ENCODE results near the gene NDUFC2. TPM values are rescaled to one million over a fixed set of nuclear protein-coding genes. Genes with fewer than 3 reads are reported as not detected.
"Not testable (repeated sequence)": the region's sequence is repeated elsewhere in the genome, so short reads cannot be mapped to it uniquely, and the experiment has no call there.

NDUFC2 gene
- total and polyA plus RNA-seq, 7 donors, result 55.9 to 246 (median 109) TPM

DNA sequence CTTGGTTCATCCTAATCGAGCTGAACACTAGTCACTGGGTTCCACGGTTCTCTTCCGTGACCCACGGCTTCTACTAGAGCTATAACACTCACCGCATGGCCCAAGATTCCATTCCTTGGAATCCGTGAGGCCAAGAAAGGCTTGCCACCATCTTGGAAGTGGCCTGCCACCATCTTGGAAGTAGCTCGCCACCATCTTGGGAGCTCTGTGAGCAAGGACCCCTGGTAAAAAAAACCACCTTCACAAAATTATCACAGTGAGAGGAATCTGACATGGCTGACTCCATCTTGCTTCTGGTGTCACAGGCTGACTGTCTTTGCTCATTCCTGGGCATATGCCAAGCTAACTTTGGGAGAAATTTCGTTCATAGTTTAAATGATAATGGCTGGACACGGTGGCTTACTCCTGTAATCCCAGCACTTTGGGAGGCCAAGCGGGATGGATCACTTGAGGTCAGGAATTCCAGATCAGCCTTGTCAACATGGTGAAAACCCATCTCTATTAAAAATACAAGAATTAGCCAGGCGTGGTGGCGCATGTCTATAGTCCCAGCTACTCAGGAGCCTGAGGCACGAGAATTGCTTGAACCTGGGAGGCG is 37.7 kb downstream of the NDUFC2 start:
- Histone ChIP-seq H3K36me3 (no peaks in the 10 kb centered on the region), H3K27ac (no peak overlapping the region), H3K4me3 (no peak overlapping the region), H3K4me1 (peaks cover 0 to 33% (median 23%) of the 10 kb centered on the region in 4 donors), H3K27me3 (no peaks in the 10 kb centered on the region), H3K9me3 (no peaks in the 10 kb centered on the region)
- no peak for TF ChIP-seq EP300 (IDR thresholded peaks at IDR 0.05)
- TF ChIP-seq, protein P1, sequence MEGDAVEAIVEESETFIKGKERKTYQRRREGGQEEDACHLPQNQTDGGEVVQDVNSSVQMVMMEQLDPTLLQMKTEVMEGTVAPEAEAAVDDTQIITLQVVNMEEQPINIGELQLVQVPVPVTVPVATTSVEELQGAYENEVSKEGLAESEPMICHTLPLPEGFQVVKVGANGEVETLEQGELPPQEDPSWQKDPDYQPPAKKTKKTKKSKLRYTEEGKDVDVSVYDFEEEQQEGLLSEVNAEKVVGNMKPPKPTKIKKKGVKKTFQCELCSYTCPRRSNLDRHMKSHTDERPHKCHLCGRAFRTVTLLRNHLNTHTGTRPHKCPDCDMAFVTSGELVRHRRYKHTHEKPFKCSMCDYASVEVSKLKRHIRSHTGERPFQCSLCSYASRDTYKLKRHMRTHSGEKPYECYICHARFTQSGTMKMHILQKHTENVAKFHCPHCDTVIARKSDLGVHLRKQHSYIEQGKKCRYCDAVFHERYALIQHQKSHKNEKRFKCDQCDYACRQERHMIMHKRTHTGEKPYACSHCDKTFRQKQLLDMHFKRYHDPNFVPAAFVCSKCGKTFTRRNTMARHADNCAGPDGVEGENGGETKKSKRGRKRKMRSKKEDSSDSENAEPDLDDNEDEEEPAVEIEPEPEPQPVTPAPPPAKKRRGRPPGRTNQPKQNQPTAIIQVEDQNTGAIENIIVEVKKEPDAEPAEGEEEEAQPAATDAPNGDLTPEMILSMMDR (IDR thresholded peaks at IDR 0.05), result no peak
- intact Hi-C loops (cut with DNase I), result no loop called here
- no peak for DNase-seq
- 96 to 97% methylated on average over 14 of the region's 14 CpGs for WGBS, 2 donors

DNA sequence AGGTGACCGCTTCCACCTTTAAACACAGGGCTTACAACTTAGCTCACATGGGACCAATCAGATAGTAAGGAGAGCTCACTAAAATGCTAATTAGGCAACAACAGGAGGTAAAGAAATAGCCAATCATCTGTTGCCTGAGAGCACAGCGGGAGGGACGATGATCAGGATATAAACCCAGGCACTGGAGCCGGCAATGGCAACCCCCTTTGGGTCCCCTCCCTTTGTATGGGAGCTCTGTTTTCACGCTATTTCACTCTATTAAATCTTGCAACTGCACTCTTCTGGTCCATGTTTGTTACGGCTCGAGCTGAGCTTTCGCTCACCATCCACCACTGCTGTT is 38.3 kb downstream of the NDUFC2 start:
- H3K27ac ChIP-seq; H3K27me3 ChIP-seq; H3K36me3 ChIP-seq; DNase-seq; H3K9me3 ChIP-seq; intact Hi-C loops (cut with DNase I); H3K4me3 ChIP-seq: not testable (repeated sequence)
- WGBS, 2 donors, result 97% methylated on average over 8 of the region's 8 CpGs
- H3K4me1 ChIP-seq, result peaks cover 0 to 33% (median 21%) of the 10 kb centered on the region in 4 donors

DNA sequence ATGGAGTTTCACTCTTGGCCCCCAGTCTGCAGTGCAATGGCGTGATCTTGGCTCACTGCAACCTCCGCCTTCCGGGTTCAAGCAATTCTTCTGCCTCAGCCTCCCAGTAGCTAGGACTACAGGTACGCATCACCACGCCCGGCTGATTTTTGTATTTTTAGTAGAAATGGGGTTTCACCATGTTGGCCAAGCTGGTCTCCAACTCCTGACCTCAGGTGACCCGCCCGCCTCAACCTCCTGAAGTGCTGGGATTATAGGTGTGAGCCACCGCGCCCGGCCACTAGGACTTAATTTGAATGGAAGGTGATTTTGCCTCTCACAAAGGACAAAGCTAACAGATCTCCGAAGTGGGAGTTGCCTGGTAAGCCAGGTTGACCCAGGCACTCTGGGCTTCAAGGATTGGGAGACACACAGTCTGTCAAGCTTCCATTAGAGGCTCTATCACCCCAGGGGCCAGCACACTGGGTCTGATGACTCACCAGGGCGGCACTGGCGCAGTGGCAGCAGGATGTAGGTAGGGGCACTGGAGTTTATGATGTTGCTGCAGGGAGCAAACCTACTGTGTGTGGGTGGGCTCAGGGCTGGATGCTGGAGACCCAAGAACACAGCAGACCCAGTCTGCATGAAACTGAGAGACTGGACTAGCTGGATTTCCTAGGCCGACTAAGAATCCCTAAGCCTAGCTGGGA is 38.8 kb downstream of the NDUFC2 start:
- Histone ChIP-seq H3K4me1 (peaks cover 0 to 31% (median 17%) of the 10 kb centered on the region in 4 donors), H3K4me3 (no peak overlapping the region), H3K9me3 (no peaks in the 10 kb centered on the region), H3K36me3 (no peaks in the 10 kb centered on the region), H3K27me3 (no peaks in the 10 kb centered on the region), H3K27ac (peak overlapping the region in 3 of 4 donors; percentile 48 to 66 (median 63))
- TF ChIP-seq, protein P1 (IDR thresholded peaks at IDR 0.05), result no peak
- TF ChIP-seq POLR2AphosphoS5 (IDR thresholded peaks at IDR 0.05) (no peak), EP300 (IDR thresholded peaks at IDR 0.05) (no peak), POLR2A (IDR thresholded peaks at IDR 0.05) (no peak)
- no peak for DNase-seq
- intact Hi-C loops (cut with DNase I), result no loop called here
- WGBS, 2 donors, result 83 to 93% methylated on average over 15 of the region's 15 CpGs

DNA sequence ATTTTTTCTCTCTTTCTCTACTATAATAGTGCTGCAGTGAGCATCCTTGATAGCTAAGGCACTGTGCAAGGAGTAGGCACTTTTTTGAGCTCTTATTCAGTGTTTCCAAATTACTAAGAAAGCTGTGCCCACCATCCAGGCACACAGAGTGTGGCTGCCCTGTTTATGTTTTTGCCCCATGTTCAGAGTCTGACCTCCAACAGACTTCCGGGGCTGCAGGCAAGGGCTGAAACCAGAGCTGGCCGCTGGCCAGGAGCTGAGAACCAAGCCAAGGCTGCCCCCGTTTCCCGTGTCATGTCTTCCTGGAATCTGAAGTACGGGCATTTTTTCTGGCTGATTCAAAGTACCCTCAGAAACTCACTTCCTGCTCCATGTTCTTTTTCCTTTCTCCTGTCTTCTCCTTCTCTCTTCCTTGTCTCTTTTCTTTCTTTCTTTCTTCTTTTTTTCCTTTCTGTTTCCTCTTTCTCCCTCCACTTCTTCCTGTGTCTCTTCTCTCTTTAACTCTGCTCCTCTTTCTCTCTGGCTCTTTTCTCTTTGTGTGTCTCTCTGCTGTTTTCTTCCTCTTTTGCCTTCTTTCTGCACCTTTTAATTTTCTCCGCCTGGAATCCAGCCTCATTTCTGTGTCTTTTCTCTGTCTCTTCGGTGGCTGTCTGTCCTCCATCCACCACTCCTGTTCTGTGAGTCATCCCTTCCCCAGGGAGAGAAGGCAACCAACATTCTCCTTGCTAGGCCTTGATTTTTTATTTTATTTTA is 39.6 kb downstream of the NDUFC2 start:
- TF ChIP-seq, protein P1 (IDR thresholded peaks at IDR 0.05), result no peak
- TF ChIP-seq POLR2A (IDR thresholded peaks at IDR 0.05), result no peak
- no peak for TF ChIP-seq EP300 (IDR thresholded peaks at IDR 0.05)
- no peak for TF ChIP-seq POLR2AphosphoS5 (IDR thresholded peaks at IDR 0.05)
- 19 to 20% methylated on average over 7 of the region's 7 CpGs for WGBS, 2 donors
- H3K27ac ChIP-seq, result peak overlapping the region; percentile 48 to 66 (median 60)
- no peaks in the 10 kb centered on the region for H3K27me3 ChIP-seq
- H3K4me3 ChIP-seq, result peak overlapping the region in 1 of 4 donors; percentile 12
- intact Hi-C loops (cut with DNase I), result no loop called here
- H3K9me3 ChIP-seq, result no peaks in the 10 kb centered on the region
- peak; percentile 81 for DNase-seq
- H3K36me3 ChIP-seq, result no peaks in the 10 kb centered on the region
- H3K4me1 ChIP-seq, result peaks cover 0 to 24% (median 15%) of the 10 kb centered on the region in 4 donors

DNA sequence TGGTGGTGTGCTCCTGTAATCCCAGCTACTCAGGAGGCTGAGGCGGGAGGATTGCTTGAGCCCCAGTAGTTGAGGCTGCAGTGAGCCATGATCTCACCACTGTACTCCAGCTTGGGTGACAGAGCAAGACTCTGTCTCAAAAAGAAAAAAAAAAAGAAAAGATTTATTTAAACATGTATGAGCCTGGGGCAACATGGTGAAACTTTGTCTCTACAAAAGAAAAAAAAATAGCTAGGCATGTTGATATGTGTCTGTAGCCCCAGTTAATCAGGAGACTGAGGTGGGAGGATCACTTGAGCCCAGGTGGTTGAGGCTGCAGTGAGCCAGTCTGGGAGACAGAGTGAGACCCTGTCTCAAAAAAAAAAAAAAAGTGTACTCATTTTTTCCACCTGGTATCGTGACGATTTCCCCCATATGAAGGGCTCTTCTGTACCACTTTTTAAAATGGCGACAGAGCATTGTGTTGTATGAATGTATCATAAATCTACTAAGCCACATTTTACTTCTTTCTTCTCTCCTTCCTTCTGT is 40.2 kb downstream of the NDUFC2 start:
- H3K36me3 ChIP-seq, result no peaks in the 10 kb centered on the region
- no peak overlapping the region for H3K4me3 ChIP-seq
- no peak for DNase-seq
- peak overlapping the region; percentile 48 to 66 (median 60) for H3K27ac ChIP-seq
- H3K27me3 ChIP-seq, result no peaks in the 10 kb centered on the region
- 71% methylated on average over 4 of the region's 4 CpGs for WGBS, 2 donors
- H3K4me1 ChIP-seq, result peaks cover 0 to 24% (median 15%) of the 10 kb centered on the region in 4 donors
- no peaks in the 10 kb centered on the region for H3K9me3 ChIP-seq
- intact Hi-C loops (cut with DNase I), result no loop called here
- no peak for TF ChIP-seq POLR2A (IDR thresholded peaks at IDR 0.05)
- TF ChIP-seq POLR2AphosphoS5 (IDR thresholded peaks at IDR 0.05), result no peak
- TF ChIP-seq, protein P1 (IDR thresholded peaks at IDR 0.05), result no peak
- no peak for TF ChIP-seq EP300 (IDR thresholded peaks at IDR 0.05)

All from sigmoid colon (tissue), 7 donors.